H1 (cell line): Measurements from ENCODE around the gene HYAL1. TPM values are rescaled to one million over a fixed set of nuclear protein-coding genes. Genes with fewer than 3 reads are reported as not detected.

Experiments used
- CTCF ChIA-PET: fragments of 300-600 bp; sonication (Branson Sonifier 250); formaldehyde crosslinking; loops from one replicate; lab custom pipeline; 2021; ENCODE audit not compliant: partially characterized antibody; lab: Charles Lee
- POLR2A ChIA-PET: fragments of 300-600 bp; sonication (Branson Sonifier 250); formaldehyde crosslinking; loops from one replicate; lab custom pipeline; 2021; ENCODE audit warnings: inconsistent platforms; ENCODE audit not compliant: partially characterized antibody; lab: Charles Lee
- DNase-seq, 2 experiments: peaks; one replicate each; pipeline versions ENCODE4 v3.0.0 to v3.0.0-alpha.2; 2010 to 2022; ENCODE audit warnings: low spot score in 2 of 2, low read depth in 1 of 2, mixed read lengths in 1 of 2
- FAIRE-seq: peaks from 2 replicates; lab custom pipeline; 2011; peaks lifted over from hg19 to GRCh38; lab: Jason Lieb, UNC
- H2AFZ ChIP-seq: 2 replicates; pipeline ENCODE4 v1.8.1; 2012; ENCODE audit warnings: low read length, inconsistent platforms
- H2AK5ac ChIP-seq: 2 replicates; pipeline ENCODE4 v1.6.1; 2013; ENCODE audit warnings: low read depth, low read length
- H2BK120ac ChIP-seq: replicated peaks from 2 replicates; pipeline ENCODE3; 2013; ENCODE audit warnings: low read depth, low read length, inconsistent platforms
- H2BK12ac ChIP-seq: 2 replicates; pipeline ENCODE4 v1.6.1; 2013; ENCODE audit warnings: low read depth, low read length
- H2BK15ac ChIP-seq: 2 replicates; pipeline ENCODE4 v1.6.1; 2013; ENCODE audit warnings: low read length
- H2BK20ac ChIP-seq: 2 replicates; pipeline ENCODE4 v1.6.1; 2013; ENCODE audit warnings: low read length
- H2BK5ac ChIP-seq: 2 replicates; pipeline ENCODE4 v1.6.1; 2013; ENCODE audit warnings: low read depth, low read length
- H3K14ac ChIP-seq: 2 replicates; pipeline ENCODE4 v1.6.1; 2013; ENCODE audit warnings: inconsistent platforms; ENCODE audit not compliant: insufficient read length
- H3K18ac ChIP-seq: 2 replicates; pipeline ENCODE4 v1.6.1; 2013; ENCODE audit warnings: low read length; ENCODE audit errors: extremely low read depth
- H3K23ac ChIP-seq: 2 replicates; pipeline ENCODE4 v1.6.1; 2013; ENCODE audit warnings: inconsistent platforms; ENCODE audit not compliant: insufficient read length
- H3K23me2 ChIP-seq: 2 replicates; pipeline ENCODE4 v1.6.1; 2013; ENCODE audit warnings: low read depth, low read length
- H3K27ac ChIP-seq: 2 replicates; pipeline ENCODE4 v1.6.1; 2011; ENCODE audit warnings: low read depth, low read length, inconsistent platforms
- H3K27me3 ChIP-seq, 4 experiments: replicated peaks in 1 of 4; 1 replicate in 1 of 4; 2 replicates in 3 of 4; pipeline versions ENCODE4 v1.6.1 to v1.8.1; 2011 to 2013; ENCODE audit warnings: low read length in 3 of 4, mild to moderate bottlenecking in 3 of 4, inconsistent platforms in 2 of 4, mixed read lengths in 2 of 4, moderate library complexity in 1 of 4; ENCODE audit not compliant: control insufficient read depth in 3 of 4, insufficient read depth in 3 of 4; ENCODE audit errors: extremely low read depth in 1 of 4
- H3K36me3 ChIP-seq, 4 experiments: 2 replicates each; pipeline versions ENCODE4 v1.6.1 to v1.8.1; 2011 to 2013; ENCODE audit warnings: mild to moderate bottlenecking in 4 of 4, low read length in 3 of 4, moderate library complexity in 2 of 4, control low read depth in 1 of 4, inconsistent platforms in 1 of 4; ENCODE audit not compliant: insufficient read depth in 4 of 4, control insufficient read depth in 2 of 4
- H3K4ac ChIP-seq: replicated peaks from 2 replicates; pipeline ENCODE3; 2013; ENCODE audit warnings: low read length, low read depth, mixed read lengths, inconsistent platforms; ENCODE audit not compliant: insufficient read length
- H3K4me1 ChIP-seq, 4 experiments: replicated peaks in 1 of 4; 1 replicate in 1 of 4; 2 replicates in 3 of 4; pipeline versions ENCODE4 v1.6.1 to v1.8.1; 2011 to 2013; ENCODE audit warnings: low read length in 3 of 4, inconsistent platforms in 2 of 4, mixed read lengths in 1 of 4; ENCODE audit not compliant: insufficient read depth in 4 of 4, control insufficient read depth in 3 of 4
- H3K4me2 ChIP-seq, 2 experiments: 2 replicates each; pipeline versions ENCODE4 v1.6.1 to v1.8.1; 2011 to 2013; ENCODE audit warnings: low read depth in 2 of 2, low read length in 2 of 2, control low read depth in 1 of 2, inconsistent platforms in 1 of 2, mild to moderate bottlenecking in 1 of 2; ENCODE audit not compliant: insufficient read depth in 1 of 2
- H3K4me3 ChIP-seq, 4 experiments: fragments of 200-600, 300-600 bp in 1 of 4; sonication (generic), shearing (Covaris generic), sonication (Bioruptor Twin) in 1 of 4; 2 replicates each; pipeline versions ENCODE4 v1.5.1 to v1.8.1; 2011 to 2016; ENCODE audit warnings: low read length in 4 of 4, low read depth in 3 of 4, control low read depth in 2 of 4, inconsistent platforms in 2 of 4, mild to moderate bottlenecking in 2 of 4, mixed read lengths in 1 of 4, moderate library complexity in 1 of 4; ENCODE audit not compliant: insufficient read depth in 2 of 4; ENCODE audit errors: extremely low read depth in 1 of 4
- H3K56ac ChIP-seq: replicated peaks from 2 replicates; pipeline ENCODE3; 2013; ENCODE audit warnings: low read depth, mild to moderate bottlenecking, mixed read lengths, low read length, inconsistent platforms; ENCODE audit not compliant: insufficient read length
- H3K79me1 ChIP-seq: 2 replicates; pipeline ENCODE4 v1.6.1; 2013; ENCODE audit warnings: low read depth, low read length, control low read depth
- H3K79me2 ChIP-seq, 2 experiments: 2 replicates each; pipeline versions ENCODE4 v1.6.1 to v1.8.1; 2012 to 2013; ENCODE audit warnings: low read length in 2 of 2, mild to moderate bottlenecking in 2 of 2, inconsistent platforms in 1 of 2; ENCODE audit not compliant: insufficient read depth in 2 of 2, control insufficient read depth in 1 of 2
- H3K9ac ChIP-seq, 4 experiments: replicated peaks in 1 of 4; 1 replicate in 1 of 4; 2 replicates in 3 of 4; pipeline versions ENCODE4 v1.6.1 to v1.8.1; 2011 to 2013; ENCODE audit warnings: low read depth in 3 of 4, low read length in 3 of 4, control low read depth in 2 of 4, mild to moderate bottlenecking in 2 of 4, moderate library complexity in 2 of 4, inconsistent platforms in 1 of 4; ENCODE audit errors: extremely low read depth in 1 of 4
- H3K9me3 ChIP-seq, 2 experiments: 2 replicates each; pipeline versions ENCODE4 v1.6.1 to v1.8.1; 2012 to 2013; ENCODE audit warnings: mild to moderate bottlenecking in 2 of 2, moderate library complexity in 2 of 2, control low read depth in 1 of 2, inconsistent platforms in 1 of 2, low read depth in 1 of 2, low read length in 1 of 2, mixed read lengths in 1 of 2; ENCODE audit not compliant: insufficient read depth in 2 of 2
- H4K20me1 ChIP-seq, 2 experiments: replicated peaks in 1 of 2; 2 replicates each; pipeline versions ENCODE3 to v1.8.1; 2011 to 2013; ENCODE audit warnings: inconsistent platforms in 2 of 2, low read length in 2 of 2, mild to moderate bottlenecking in 1 of 2; ENCODE audit not compliant: insufficient read depth in 2 of 2, control insufficient read depth in 1 of 2
- H4K5ac ChIP-seq: 2 replicates; pipeline ENCODE4 v1.6.1; 2013; ENCODE audit warnings: low read length, low read depth, mixed read lengths, inconsistent platforms; ENCODE audit not compliant: insufficient read length
- H4K8ac ChIP-seq: 2 replicates; pipeline ENCODE4 v1.8.0; 2013; ENCODE audit warnings: mild to moderate bottlenecking, moderate library complexity, low read length, inconsistent platforms; ENCODE audit not compliant: insufficient read depth; ENCODE audit errors: extremely low read depth
- H4K91ac ChIP-seq: replicated peaks from 2 replicates; pipeline ENCODE3; 2013; ENCODE audit warnings: low read length, mixed read lengths, inconsistent platforms; ENCODE audit not compliant: insufficient read length
- ATF2 ChIP-seq: IDR thresholded peaks from 2 replicates; pipeline ENCODE4 v1.6.1; 2012; ENCODE audit warnings: low read length, inconsistent platforms
- EGR1 ChIP-seq: IDR thresholded peaks from 2 replicates; pipeline ENCODE4 v1.6.1; 2011; ENCODE audit warnings: low read depth, low read length, borderline replicate concordance
- JUND ChIP-seq: IDR thresholded peaks from 2 replicates; pipeline ENCODE4 v1.6.1; 2011; ENCODE audit warnings: mild to moderate bottlenecking, improper control_type of control experiment, low read length
- MAFK ChIP-seq: IDR thresholded peaks from 2 replicates; pipeline ENCODE4 v1.6.1; 2012; ENCODE audit warnings: low read depth, mild to moderate bottlenecking, improper control_type of control experiment, low read length
- PHF8 ChIP-seq: fragments of 200-600 bp; sonication (generic); conservative IDR thresholded peaks from 2 replicates; pipeline ENCODE4 v1.7.1; 2012; ENCODE audit warnings: low read depth, mild to moderate bottlenecking, inconsistent platforms, low read length, moderate library complexity
- RFX5 ChIP-seq: IDR thresholded peaks from 2 replicates; pipeline ENCODE4 v1.6.1; 2011; ENCODE audit warnings: low read depth, low read length, improper control_type of control experiment, borderline replicate concordance
- SP1 ChIP-seq: IDR thresholded peaks from 2 replicates; pipeline ENCODE4 v1.6.1; 2011; ENCODE audit warnings: low read depth, low read length
- SP4 ChIP-seq: IDR thresholded peaks from 2 replicates; pipeline ENCODE4 v1.6.1; 2012; ENCODE audit warnings: low read length, inconsistent platforms
- SRF ChIP-seq: IDR thresholded peaks from 2 replicates; pipeline ENCODE4 v1.6.1; 2011; ENCODE audit warnings: mild to moderate bottlenecking, low read depth, low read length, moderate library complexity
- TAF1 ChIP-seq: IDR thresholded peaks from 2 replicates; pipeline ENCODE4 v1.6.1; 2011; ENCODE audit warnings: mild to moderate bottlenecking, low read depth, low read length
- TCF12 ChIP-seq: IDR thresholded peaks from 2 replicates; pipeline ENCODE4 v1.6.1; 2011; ENCODE audit warnings: low read depth, mild to moderate bottlenecking, low read length
- USF2 ChIP-seq: IDR thresholded peaks from 2 replicates; pipeline ENCODE4 v1.6.1; 2011; ENCODE audit warnings: low read length, improper control_type of control experiment
- WGBS, 2 experiments: shearing (Covaris generic) in 1 of 2; methylation state at CpG; one replicate each; pipeline versions ENCODE4 v1.1.6 to v1.1.7; 2013 to 2015; ENCODE audit warnings: low lambda C conversion rate in 2 of 2, mixed read lengths in 2 of 2, inconsistent platforms in 1 of 2, low coverage in 1 of 2, missing lambda C conversion rate in 1 of 2; ENCODE audit not compliant: insufficient replicate concordance in 2 of 2, insufficient coverage in 1 of 2, insufficient read length in 1 of 2; ENCODE audit errors: extremely low coverage in 1 of 2, missing lambda C conversion rate in 1 of 2; 5-methylcytosine and 5-hydroxymethylcytosine counted together
- polyA plus RNA-seq, 7 experiments: library from polyadenylated mRNA; depleted of rRNA in 3 of 7; stranded (reverse) in 5 of 7; unstranded in 2 of 7; fragments of >200 nt in 5 of 7; fragments of 200-250 nt in 2 of 7; gene quantifications; 1 replicate in 5 of 7; 2 replicates in 1 of 7; 4 replicates in 1 of 7; pipeline versions ENCODE4 v1.2.1 to v1.2.3, GENCODE V29; 2011 to 2013; ENCODE audit warnings: missing spikeins in 2 of 7, mixed read lengths in 2 of 7
- total RNA-seq: library from RNA; stranded (reverse); fragmentation: NEBNext Ultra II Directional; extraction: Animal tissue kit (Norgen Biotek cat#: 25700); gene quantifications from 2 replicates; pipeline ENCODE4 v1.2.1, GENCODE V29; 2021

Gene HYAL1
- total and polyA plus RNA-seq, 2 of the 8 experiments (the other 6 are each of a cell fraction or from before 2014, with no cell fraction given): 2.0 to 5.4 TPM

- Histone ChIP-seq H2AK5ac (no peak overlapping the region), H4K5ac (no peak overlapping the region), H3K14ac (no peak overlapping the region), H3K4ac (no peak overlapping the region), H3K4me3 (no peak overlapping the region), H3K23me2 (no peaks in the 10 kb centered on the region), H3K56ac (no peak overlapping the region), H3K23ac (no peak overlapping the region), H4K8ac (no peak overlapping the region), H3K79me1 (peaks cover 10% of the 10 kb centered on the region), H3K9me3 (peaks cover 3 to 8% of the 10 kb centered on the region in 2 experiments; a peak in 1 of 4 replicates), H4K20me1 (peaks cover 16 to 28% of the 10 kb centered on the region in 2 experiments), H2BK15ac (no peak overlapping the region), H3K27ac (no peak overlapping the region), H3K18ac (no peak overlapping the region), H4K91ac (no peak overlapping the region), H3K79me2 (peaks cover 0 to 15% of the 10 kb centered on the region in 2 experiments; a peak in 3 of 4 replicates), H3K4me1 (peaks cover 0 to 4% (median 2%) of the 10 kb centered on the region in 4 experiments; a peak in 3 of 7 replicates), H2AFZ (no peak overlapping the region), H3K9ac (no peak overlapping the region), H3K27me3 (no peaks in the 10 kb centered on the region), H2BK12ac (no peak overlapping the region), H3K36me3 (peaks cover 13 to 32% (median 26%) of the 10 kb centered on the region in 4 experiments), H2BK20ac (no peak overlapping the region), H2BK120ac (no peak overlapping the region), H2BK5ac (no peak overlapping the region), H3K4me2 (no peak overlapping the region)
- DNase-seq: no peak
- 100% methylated on average over 4 of the region's 4 CpGs; no CpG with 5 or more reads in 1 of the 2 experiments for WGBS, 2 experiments
- no peak for FAIRE-seq
- ChIA-PET POLR2A (interaction anchor here (0.9 to 12.6 kb wide), 6 partner anchors 13 to 113 kb away, joined by 3 to 149 read pairs (median 4); partner anchors contain the start of genes CYB561D2, HYAL1, HYAL3 and NAA80), CTCF (interaction anchor here (0.6 to 1.8 kb wide), 11 partner anchors 9 to 657 kb away, joined by 3 to 12 read pairs (median 3); partner anchors contain the start of genes HYAL3, LSMEM2 and NAA80)
- TF ChIP-seq USF2 (no peak), TCF12 (no peak), SRF (no peak), JUND (no peak), RFX5 (no peak), MAFK (no peak), SP1 (no peak), PHF8 (no peak), SP4 (no peak), ATF2 (no peak), EGR1 (no peak), TAF1 (no peak)
These were observed 11.4 kb upstream of the HYAL1 start for GRCh38 chr3:50314816-50315215.
